ENCODE measurements around the gene RNF7. TPM values are rescaled to one million over a fixed set of nuclear protein-coding genes. Genes with fewer than 3 reads are reported as not detected.
"Not testable (repeated sequence)": the region's sequence is repeated elsewhere in the genome, so short reads cannot be mapped to it uniquely, and the experiment has no call there.

The RNF7 gene
- polyA plus RNA-seq, 4 donors: 104 to 127 (median 113) TPM

DNA sequence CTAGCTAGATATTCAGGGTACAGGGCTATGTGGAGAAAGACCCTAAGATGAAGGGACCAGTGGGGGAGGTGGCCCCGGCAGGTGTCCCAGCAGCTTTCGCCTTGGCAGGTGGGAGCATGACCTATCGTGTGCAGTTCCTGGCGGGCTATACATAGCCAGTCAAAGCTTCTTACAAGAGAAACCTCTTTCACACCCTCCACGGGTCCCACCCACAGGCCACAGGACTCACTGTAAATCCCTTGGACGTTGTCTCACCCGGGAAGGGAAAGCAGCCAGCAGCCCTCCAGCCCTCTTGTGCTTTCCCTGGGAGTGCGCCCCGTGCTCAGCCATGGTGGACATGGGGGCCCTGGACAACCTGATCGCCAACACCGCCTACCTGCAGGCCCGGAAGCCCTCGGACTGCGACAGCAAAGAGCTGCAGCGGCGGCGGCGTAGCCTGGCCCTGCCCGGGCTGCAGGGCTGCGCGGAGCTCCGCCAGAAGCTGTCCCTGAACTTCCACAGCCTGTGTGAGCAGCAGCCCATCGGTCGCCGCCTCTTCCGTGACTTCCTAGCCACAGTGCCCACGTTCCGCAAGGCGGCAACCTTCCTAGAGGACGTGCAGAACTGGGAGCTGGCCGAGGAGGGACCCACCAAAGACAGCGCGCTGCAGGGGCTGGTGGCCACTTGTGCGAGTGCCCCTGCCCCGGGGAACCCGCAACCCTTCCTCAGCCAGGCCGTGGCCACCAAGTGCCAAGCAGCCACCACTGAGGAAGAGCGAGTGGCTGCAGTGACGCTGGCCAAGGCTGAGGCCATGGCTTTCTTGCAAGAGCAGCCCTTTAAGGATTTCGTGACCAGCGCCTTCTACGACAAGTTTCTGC lies 40.1 kb downstream of the RNF7 start:
- DNase-seq (ENCODE audit: low read depth in 4 of 4, low spot score in 3 of 4): no peak

DNA sequence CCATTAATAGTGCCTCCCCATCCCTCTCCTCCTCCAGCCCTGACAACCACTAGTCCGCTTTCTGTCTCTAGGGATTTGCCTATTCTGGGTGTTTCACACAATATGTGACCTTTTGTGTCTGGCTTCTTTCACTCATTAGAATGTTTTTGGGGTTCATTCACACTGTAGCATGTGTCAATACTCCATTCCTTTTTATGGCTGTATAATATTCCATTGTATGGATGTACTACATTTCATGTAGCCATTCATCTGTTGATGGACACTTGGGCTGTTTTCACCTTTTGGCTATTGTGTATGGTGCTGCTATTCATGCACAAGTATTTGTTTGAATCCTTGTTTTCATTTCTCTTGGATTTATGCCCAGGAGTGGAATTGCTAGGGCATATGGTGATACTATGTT lies 41.6 kb downstream of the RNF7 start:
- DNase-seq (ENCODE audit: low read depth in 4 of 4, low spot score in 3 of 4): no peak

DNA sequence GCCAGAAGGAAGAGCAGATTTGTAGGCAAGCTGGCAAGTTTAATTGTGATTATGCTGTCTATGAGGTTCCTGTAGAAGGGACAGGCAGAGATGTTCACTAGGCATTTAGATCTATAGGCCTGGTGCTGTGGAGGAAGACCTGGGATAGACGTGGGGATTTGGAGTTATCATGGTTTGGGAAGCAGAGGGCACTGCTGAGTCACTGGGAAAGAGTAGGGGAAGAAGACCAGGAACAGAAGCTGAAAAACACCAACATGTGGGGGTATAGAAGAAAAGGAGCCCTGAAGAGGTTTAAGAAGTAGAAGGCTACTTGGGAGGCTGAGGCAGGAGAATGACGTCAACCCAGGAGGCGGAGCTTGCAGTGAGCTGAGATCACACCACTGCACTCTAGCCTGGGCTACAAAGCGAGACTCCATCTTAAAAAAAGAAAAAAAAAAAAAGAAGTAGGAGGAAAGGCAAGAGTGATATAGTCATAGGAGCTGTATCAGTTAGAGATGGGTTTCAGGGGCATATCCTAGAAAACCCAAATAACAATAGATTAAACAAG lies 44.4 kb downstream of the RNF7 start:
- no peak for DNase-seq (ENCODE audit: low read depth in 4 of 4, low spot score in 3 of 4)

DNA sequence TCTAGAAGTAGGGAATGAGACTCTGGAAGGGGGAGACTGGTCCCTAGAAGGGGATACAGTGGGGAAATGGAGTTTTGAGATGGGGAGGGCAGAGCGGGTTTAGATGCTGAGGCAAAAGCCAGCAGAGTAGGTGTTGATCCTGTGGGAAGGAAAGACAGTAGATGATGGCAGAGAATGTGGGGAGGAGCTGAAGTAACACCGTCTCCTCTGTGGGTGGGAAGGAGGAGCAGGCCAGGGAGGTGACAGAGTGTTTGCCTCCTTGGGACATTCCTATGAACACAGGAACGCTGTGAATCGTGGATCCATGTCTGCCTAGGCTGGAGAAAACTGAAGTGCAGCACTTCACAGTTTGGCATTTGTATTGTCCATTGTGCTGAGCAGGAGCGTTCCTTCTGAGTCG lies 45.5 kb downstream of the RNF7 start:
- DNase-seq (ENCODE audit: low read depth in 4 of 4, low spot score in 3 of 4): no peak

DNA sequence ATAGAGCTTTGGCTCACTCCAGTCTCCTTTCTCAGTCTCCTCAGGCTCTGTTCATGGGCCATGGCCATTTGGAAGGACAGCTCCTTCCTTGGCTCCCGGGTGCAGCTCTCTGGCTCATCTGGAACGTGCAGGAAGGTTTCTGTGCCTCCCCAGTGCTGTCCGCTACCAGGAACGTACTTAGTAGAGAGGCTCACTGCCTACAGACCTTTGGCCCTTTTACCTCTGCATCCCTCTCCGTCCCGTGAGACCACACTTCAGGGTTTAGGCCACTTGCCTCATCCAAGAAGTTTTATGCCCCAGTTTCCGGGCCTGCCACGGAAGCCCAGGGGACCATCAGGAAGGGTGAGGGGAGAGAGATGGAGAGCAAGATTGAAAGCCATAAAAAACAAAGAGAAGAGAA lies 46.0 kb downstream of the RNF7 start:
- no peak for DNase-seq (ENCODE audit: low read depth in 4 of 4, low spot score in 3 of 4)

DNA sequence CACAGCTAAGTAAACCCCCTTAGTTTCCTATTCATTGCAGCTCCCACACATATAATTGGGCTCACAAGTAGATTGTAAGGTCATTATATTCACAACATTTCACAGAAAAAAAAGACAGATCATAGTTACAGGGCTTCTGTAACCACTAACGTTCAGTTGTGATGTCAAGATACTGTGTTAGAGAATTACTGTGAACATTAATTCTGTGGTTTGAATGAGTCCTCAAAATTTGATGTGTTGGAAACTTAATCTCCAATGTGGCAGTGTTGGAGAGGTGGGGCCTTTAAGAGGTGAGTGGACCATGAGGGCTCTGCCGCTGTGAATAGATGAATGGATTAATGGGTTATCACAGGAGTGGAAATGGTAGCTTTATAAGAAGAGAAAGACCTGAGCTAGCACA lies 46.4 kb downstream of the RNF7 start:
- no peak for DNase-seq (ENCODE audit: low read depth in 4 of 4, low spot score in 3 of 4)

DNA sequence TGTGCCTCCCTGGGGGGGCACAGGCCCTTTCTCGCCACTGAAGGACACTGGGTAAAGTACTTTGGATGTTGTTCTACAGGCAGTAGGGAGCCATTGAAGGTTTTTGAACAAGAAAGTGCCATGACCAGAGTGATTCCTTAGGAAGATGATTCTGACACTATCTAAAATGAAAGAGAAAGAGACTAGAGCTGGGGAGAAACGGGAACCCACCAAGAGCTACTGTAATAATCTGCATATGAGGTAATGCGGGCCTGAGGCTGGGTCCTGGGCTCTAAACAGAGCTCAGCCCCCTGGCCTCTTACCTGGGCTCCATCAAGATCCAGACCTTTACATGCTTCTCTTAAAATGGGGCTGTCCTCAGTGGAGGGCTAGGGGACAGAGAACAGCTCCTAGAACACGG lies 50.1 kb downstream of the RNF7 start:
- DNase-seq (ENCODE audit: low read depth in 4 of 4, low spot score in 3 of 4): no peak

DNA sequence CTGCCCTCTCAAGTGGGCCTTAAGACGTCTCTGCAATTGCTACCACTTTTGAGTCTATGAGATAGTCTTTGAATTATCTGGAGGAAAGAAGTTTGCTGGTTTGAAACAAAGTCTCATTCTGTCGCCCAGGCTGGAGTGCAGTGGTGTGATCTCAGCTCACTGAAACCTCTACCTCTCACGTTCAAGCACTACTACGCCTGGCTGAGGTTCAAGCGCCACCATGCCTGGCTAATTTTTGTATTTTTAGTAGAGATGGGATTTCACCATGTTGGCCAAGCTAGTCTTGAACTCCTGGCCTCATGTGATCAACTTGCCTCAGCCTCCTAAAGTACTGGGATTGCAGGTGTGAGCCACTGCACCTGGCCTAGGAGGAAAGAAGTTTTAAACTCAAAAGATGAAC lies 50.7 kb downstream of the RNF7 start:
- DNase-seq (ENCODE audit: low read depth in 4 of 4, low spot score in 3 of 4): not testable (repeated sequence)

DNA sequence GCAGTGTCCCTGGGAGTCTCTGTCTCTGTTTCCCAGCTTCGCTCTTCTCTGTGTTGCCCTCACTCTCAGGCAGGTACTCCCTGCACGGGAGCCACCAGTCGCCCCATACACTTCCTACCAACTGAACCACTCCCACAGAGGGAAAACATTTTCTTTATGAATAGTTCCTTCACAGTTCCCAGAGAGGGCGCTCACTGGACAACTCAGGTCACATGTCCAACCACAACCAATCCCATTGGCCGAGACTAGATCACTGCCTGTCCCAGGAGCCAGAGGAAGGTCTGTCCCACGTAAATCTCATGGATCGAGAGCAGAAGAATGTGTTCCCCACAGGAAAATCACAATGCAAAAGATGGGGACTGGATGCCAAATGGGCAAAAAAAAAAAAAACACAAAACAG lies 51.2 kb downstream of the RNF7 start:
- DNase-seq (ENCODE audit: low read depth in 4 of 4, low spot score in 3 of 4): no peak

DNA sequence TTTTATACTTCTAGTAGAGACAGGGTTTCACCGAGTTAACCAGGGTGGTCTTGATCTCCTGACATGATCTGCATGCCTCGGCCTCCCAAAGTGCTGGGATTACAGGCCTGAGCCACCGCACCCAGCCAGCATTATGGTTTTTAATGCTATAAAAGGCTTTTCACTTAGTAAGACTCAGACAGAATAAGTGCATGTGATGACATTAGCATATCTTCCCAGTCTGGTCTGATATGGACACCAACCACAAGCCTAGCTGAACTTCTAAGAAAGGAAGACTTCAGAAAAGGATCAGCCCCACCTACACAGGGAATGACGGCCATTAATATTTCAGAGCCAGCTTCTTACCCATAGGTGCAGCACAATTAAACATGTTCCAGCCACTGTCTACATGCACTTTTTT lies 52.1 kb downstream of the RNF7 start:
- no peak for DNase-seq (ENCODE audit: low read depth in 4 of 4, low spot score in 3 of 4)

DNA sequence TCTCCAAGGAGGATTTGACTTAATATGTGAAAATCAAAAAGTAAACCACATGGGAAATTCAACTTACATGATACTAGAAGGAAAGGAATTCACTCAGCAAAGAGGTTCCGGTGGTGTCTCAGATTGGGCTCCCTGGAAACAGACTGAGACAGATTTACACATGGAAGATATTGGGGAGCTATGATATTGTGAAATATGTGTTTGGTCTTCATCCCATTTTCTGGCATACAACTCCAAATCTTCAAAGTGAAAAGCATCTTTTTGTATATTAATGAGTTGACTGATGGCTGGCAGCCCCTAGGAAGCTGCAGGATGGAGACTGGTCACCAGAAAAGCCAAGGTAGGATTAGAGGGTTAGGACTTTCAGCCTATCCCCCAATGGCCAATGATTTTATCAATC lies 54.4 kb downstream of the RNF7 start:
- no peak for DNase-seq (ENCODE audit: low read depth in 4 of 4, low spot score in 3 of 4)

DNA sequence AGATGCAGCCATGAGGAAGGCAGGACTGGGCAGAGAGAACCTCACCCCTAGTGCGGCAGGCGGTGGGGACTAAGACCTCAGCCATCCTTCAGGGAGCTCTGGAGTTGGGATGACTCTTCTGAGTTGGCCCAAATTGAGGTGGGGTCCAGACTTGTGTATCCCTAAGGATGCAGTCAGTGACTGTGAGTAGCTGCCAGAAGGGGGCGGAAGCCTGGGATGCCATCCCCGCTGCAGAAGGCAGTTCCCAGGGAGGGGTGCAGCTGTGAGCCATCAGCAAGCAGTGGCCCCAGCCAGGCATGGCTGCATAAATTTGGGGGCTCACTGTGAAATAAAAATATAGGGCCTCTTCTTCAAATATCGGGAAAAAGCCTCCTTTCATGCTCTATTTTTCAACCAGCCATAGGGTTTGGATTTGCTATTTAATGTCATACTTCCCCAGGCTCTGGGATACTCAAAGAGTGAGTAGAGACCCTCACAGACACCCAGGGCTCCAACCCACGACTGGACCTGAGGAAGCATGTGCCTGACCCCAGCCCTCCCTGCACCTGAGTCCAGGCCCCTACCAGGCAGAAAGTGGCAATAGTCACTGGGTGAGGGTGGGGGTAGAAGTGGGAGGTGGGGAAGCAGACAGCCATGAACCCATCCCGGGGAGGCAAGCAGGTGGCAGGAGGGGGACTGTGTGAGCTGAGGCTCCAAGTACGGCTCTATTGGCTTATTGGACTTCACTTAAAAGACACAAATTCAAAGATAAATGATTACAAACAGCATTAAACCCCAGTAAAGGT lies 55.6 kb downstream of the RNF7 start:
- DNase-seq (ENCODE audit: low read depth in 4 of 4, low spot score in 3 of 4): no peak

DNA sequence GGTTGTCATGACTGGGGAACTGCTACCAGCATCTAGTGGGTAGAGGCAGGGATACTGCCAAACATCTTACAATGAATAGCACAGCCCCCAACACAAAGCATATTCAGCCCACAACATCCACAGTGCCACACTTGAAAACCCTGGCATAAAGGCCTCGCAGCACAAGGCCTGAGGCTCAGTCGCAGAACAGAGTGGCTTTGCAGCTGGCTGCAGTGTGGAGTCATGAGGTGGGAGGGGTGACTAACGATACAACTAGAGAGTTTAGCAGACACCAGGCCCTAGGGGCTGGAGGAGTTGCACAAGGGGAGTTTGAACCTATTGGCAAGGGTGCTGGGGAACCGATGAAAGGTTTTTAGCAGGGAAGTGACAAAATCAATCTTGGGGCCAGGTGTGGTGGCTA lies 57.2 kb downstream of the RNF7 start:
- DNase-seq (ENCODE audit: low read depth in 4 of 4, low spot score in 3 of 4): no peak

DNA sequence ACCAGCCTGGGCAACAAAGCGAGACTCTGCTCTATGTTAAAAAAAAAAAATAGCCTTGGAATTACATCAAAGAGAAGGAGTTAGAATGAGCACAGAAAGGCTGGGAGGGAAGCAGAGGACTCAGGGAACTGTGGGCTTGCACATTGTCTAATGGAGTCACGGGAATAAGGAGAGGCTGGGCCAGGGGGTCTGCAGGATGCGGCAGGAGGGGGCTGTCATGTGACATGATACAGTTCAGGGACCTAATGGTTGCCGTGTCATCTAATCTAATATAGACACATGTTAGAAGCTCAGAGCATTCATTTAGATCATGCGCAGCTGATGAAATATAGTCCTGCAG lies 57.6 kb downstream of the RNF7 start:
- no peak for DNase-seq (ENCODE audit: low read depth in 4 of 4, low spot score in 3 of 4)

DNA sequence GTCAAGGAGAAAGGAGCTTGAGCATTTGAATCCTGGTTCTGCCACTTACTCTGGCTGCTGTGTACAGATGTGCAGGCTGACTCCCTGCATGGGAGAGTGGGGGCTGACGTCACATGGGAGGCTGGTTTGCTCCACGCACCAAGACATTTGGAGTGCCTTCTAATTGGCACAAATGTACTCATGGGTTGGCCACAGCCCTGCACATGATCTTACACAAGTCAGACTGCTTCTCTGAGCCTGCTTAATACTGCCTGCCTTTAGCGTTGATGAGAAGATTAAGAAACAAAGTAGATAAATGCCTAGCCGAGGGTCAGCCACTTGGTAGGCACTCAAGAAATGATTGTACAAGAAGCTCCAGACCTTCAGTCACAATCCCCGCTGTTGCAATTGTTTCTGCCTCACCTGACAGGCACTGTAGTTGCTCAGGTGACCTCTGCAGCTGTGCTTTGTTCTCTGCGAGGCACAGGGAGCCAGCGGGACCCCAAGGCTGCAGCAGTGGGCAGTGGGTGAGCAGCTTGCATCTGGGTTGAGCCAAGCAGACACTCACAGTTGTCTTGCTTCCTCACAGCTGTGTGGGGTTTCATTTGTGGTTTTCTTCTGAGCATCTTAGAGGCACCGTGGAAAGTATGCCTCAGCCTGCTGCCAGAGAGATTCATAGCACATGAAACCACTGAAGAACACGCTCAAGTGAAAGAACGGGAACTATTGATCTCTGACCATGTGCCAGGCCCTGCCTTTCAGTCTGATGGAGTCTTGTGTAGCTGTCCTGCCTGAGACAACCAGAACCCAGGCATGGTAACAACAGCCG lies 58.2 kb downstream of the RNF7 start:
- no peak for DNase-seq (ENCODE audit: low read depth in 4 of 4, low spot score in 3 of 4)

Other genes starting within 250 kb of the RNF7 start
- under 1 TPM; 0.13 to 0.21 (median 0.14) TPM for gene GRK7, start 25.1 kb downstream of the RNF7 start, polyA plus RNA-seq (ENCODE audit: insufficient read length in 4 of 4)
- gene ATP1B3, start 138.3 kb downstream of the RNF7 start, polyA plus RNA-seq (ENCODE audit: insufficient read length in 4 of 4): 100 to 1,000 TPM; 170 to 205 (median 189) TPM